CD4-positive, alpha-beta T cell (primary cell): ENCODE results near the gene RPS19. TPM values are rescaled to one million over a fixed set of nuclear protein-coding genes. Genes with fewer than 3 reads are reported as not detected.

Experiments used
- ATAC-seq: fragments of 200-7000 bp; cut with Tn5 transposase; one replicate; pipeline ENCODE4 v1.10.0; 2022; ENCODE audit warnings: mild to moderate bottlenecking; ENCODE audit not compliant: poor library complexity
- CTCF ChIA-PET: fragments of 350-600 bp; sonication (Branson Sonifier 250); formaldehyde crosslinking; loops from one replicate; lab custom pipeline; 2021; ENCODE audit warnings: antibody characterized with exemption, inconsistent platforms; lab: Charles Lee
- POLR2A ChIA-PET: fragments of 350-600 bp; sonication (Branson Sonifier 250); formaldehyde crosslinking; loops from one replicate; lab custom pipeline; 2021; ENCODE audit warnings: antibody characterized with exemption, inconsistent platforms; lab: Charles Lee
- DNase-seq, 14 experiments: peaks; one replicate each; pipeline ENCODE4 v3.0.0-alpha.2; 2013 to 2020; ENCODE audit warnings: mixed read lengths in 2 of 14
- H3K27ac ChIP-seq, 2 donors: one replicate each; pipeline versions ENCODE4 v1.5.1 to v1.7.0; 2013; ENCODE audit warnings: low read length in 2 of 2, low read depth in 1 of 2, mild to moderate bottlenecking in 1 of 2
- H3K27me3 ChIP-seq, 2 experiments: 1 replicate in 1 of 2; 2 replicates in 1 of 2; pipeline versions ENCODE4 v1.6.1 to v1.7.0; 2013; ENCODE audit warnings: low read length in 2 of 2, control low read depth in 1 of 2, mild to moderate bottlenecking in 1 of 2, moderate library complexity in 1 of 2; ENCODE audit not compliant: insufficient read depth in 2 of 2, control insufficient read depth in 1 of 2
- H3K36me3 ChIP-seq: one replicate; pipeline ENCODE4 v1.6.1; 2013; ENCODE audit warnings: low read length, control low read depth; ENCODE audit not compliant: insufficient read depth
- H3K4me1 ChIP-seq: one replicate; pipeline ENCODE4 v1.6.1; 2013; ENCODE audit warnings: low read length, control low read depth; ENCODE audit not compliant: insufficient read depth
- H3K4me3 ChIP-seq: one replicate; pipeline ENCODE4 v1.5.1; 2013; ENCODE audit warnings: mild to moderate bottlenecking, low read length, moderate library complexity
- H3K9me3 ChIP-seq, 2 experiments: 1 replicate in 1 of 2; 2 replicates in 1 of 2; pipeline versions ENCODE4 v1.6.1 to v1.7.0; 2013; ENCODE audit warnings: low read length in 2 of 2, mild to moderate bottlenecking in 2 of 2, control low read depth in 1 of 2, moderate library complexity in 1 of 2; ENCODE audit not compliant: control insufficient read depth in 1 of 2, insufficient read depth in 1 of 2
- H3K27ac Mint-ChIP-seq: one replicate; pipeline ENCODE4 v1.8.0; 2020; ENCODE audit warnings: mixed read lengths
- H3K27me3 Mint-ChIP-seq: one replicate; pipeline ENCODE4 v1.8.0; 2021; ENCODE audit warnings: mixed read lengths
- H3K36me3 Mint-ChIP-seq: one replicate; pipeline ENCODE4 v1.8.0; 2021; ENCODE audit warnings: low read depth, mixed read lengths
- H3K4me1 Mint-ChIP-seq: one replicate; pipeline ENCODE4 v1.8.0; 2021; ENCODE audit warnings: low read depth, mixed read lengths
- H3K4me3 Mint-ChIP-seq: one replicate; pipeline ENCODE4 v1.8.0; 2020; ENCODE audit warnings: mild to moderate bottlenecking, mixed read lengths
- H3K9me3 Mint-ChIP-seq: one replicate; pipeline ENCODE4 v1.8.0; 2020; ENCODE audit warnings: mixed read lengths
- intact Hi-C, 2 experiments: fragments of 100-400 bp; cut with DNase I in 1 of 2; cut with micrococcal nuclease in 1 of 2; formaldehyde crosslinking; loops; one replicate each; pipeline versions ENCODE4 v1.15.1 to v1.9.0; 2023 to 2025; cut with DNase I, micrococcal nuclease
- total RNA-seq, 174 experiments: library from RNA in 2 of 174; stranded (reverse) in 2 of 174; gene quantifications; one replicate each; pipeline ENCODE4 v1.2.3 and lab custom pipeline; 2021 to 2026
- TF ChIP-seq, protein P1 (sequence below): fragments of 200-600 bp; IDR thresholded peaks from one replicate; pipeline ENCODE4 v1.8.0; 2022; ENCODE audit warnings: antibody characterized with exemption, mild to moderate bottlenecking

The RPS19 gene
- total RNA-seq, 2 experiments from 2014 or later: 3,668 to 3,697 TPM

DNA sequence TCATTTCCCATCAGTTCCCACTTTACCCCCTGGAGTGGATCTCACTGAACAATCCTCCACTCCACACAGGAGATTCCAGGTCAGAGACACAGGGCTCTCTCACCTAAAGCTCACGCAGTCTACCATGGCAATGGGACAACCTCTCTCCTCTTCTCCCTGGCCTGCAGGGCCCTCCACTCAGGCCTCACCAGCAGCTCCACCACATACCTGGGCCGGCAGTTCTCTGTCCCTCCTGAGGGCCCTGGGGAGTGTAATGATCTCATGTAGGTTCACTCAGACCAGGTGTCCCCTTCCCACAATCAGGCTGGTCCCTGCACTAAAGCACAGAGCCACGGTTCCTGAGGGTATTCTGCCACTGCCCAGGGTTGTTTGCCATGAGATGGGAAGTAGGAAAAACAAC lies 48.1 kb upstream of the RPS19 start:
- Histone ChIP-seq H3K4me3 (no peak overlapping the region), H3K4me1 (peaks cover 12% of the 10 kb centered on the region), H3K9me3 (no peaks in the 10 kb centered on the region), H3K27ac (no peak overlapping the region), H3K27me3 (peaks cover 4 to 16% of the 10 kb centered on the region in 2 experiments), H3K36me3 (no peaks in the 10 kb centered on the region)
- intact Hi-C loops: no loop called here
- no peak for ATAC-seq
- Mint-ChIP-seq H3K27ac (no peak overlapping the region), H3K4me1 (peaks cover 12% of the 10 kb centered on the region), H3K9me3 (no peaks in the 10 kb centered on the region), H3K36me3 (no peaks in the 10 kb centered on the region), H3K4me3 (no peak overlapping the region), H3K27me3 (peaks cover 14% of the 10 kb centered on the region)
- TF ChIP-seq, protein P1, sequence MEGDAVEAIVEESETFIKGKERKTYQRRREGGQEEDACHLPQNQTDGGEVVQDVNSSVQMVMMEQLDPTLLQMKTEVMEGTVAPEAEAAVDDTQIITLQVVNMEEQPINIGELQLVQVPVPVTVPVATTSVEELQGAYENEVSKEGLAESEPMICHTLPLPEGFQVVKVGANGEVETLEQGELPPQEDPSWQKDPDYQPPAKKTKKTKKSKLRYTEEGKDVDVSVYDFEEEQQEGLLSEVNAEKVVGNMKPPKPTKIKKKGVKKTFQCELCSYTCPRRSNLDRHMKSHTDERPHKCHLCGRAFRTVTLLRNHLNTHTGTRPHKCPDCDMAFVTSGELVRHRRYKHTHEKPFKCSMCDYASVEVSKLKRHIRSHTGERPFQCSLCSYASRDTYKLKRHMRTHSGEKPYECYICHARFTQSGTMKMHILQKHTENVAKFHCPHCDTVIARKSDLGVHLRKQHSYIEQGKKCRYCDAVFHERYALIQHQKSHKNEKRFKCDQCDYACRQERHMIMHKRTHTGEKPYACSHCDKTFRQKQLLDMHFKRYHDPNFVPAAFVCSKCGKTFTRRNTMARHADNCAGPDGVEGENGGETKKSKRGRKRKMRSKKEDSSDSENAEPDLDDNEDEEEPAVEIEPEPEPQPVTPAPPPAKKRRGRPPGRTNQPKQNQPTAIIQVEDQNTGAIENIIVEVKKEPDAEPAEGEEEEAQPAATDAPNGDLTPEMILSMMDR: no peak
- DNase-seq: no peak
- CTCF ChIA-PET: no interaction called here
- POLR2A ChIA-PET: no interaction called here

DNA sequence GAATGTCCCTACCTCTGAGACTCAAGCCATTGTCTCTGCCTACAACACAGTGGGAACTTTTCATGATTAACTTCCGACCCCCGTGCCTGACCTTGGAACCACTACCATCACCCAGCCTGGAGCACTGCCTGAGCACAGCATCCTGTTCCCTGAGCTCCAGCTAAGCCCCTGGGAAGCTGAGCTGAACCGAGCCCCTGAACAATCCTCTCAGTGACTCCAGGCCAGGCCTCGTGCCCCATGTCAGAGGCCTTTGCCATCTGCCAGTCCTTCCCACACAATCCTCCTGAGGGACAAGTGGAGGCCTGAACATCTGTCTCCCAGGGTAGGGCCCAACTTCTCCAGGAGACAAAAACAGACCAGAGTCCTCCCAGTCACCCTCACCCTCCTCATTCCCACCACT lies 46.1 kb upstream of the RPS19 start:
- Mint-ChIP-seq H3K4me1 (peaks cover 12% of the 10 kb centered on the region), H3K27me3 (peaks cover 5% of the 10 kb centered on the region), H3K4me3 (no peak overlapping the region), H3K27ac (no peak overlapping the region), H3K9me3 (no peaks in the 10 kb centered on the region), H3K36me3 (no peaks in the 10 kb centered on the region)
- ChIA-PET POLR2A (no interaction called here), CTCF (no interaction called here)
- intact Hi-C loops: no loop called here
- H3K4me1 ChIP-seq: peaks cover 12% of the 10 kb centered on the region
- no peaks in the 10 kb centered on the region for H3K9me3 ChIP-seq
- no peak overlapping the region for H3K27ac ChIP-seq
- DNase-seq: no peak
- no peak for ATAC-seq
- H3K27me3 ChIP-seq: peaks cover under 1 to 16% of the 10 kb centered on the region in 2 experiments
- no peak overlapping the region for H3K4me3 ChIP-seq
- TF ChIP-seq, protein P1: no peak
- no peaks in the 10 kb centered on the region for H3K36me3 ChIP-seq

DNA sequence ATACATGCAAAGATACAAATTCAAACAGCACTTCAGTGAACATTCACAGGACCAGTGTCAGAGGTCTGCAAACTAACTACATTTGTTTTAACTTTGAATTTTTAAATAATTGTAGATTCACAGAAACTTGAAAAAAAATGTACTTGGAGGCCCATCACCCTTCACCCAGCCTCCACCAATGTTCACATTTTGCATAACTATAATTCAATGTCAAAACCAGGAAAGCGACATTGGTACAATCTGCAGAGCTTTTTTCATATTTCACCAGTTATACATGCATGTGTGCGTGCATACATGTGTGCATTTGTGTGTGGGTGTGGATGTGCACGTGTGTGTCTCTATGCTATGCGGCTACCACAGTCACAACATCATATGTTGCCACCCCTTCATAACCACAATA lies 44.8 kb upstream of the RPS19 start:
- TF ChIP-seq, protein P1: no peak
- H3K4me1 ChIP-seq: peaks cover 10% of the 10 kb centered on the region
- H3K4me3 Mint-ChIP-seq: no peak overlapping the region
- DNase-seq (no peak), ATAC-seq (no peak)
- no peaks in the 10 kb centered on the region for H3K36me3 Mint-ChIP-seq
- H3K9me3 Mint-ChIP-seq: no peaks in the 10 kb centered on the region
- H3K9me3 ChIP-seq: no peaks in the 10 kb centered on the region
- H3K4me3 ChIP-seq: no peak overlapping the region
- peaks cover 12% of the 10 kb centered on the region for H3K4me1 Mint-ChIP-seq
- peaks cover 0 to 4% of the 10 kb centered on the region in 2 experiments for H3K27me3 ChIP-seq
- H3K27me3 Mint-ChIP-seq: peaks cover 5% of the 10 kb centered on the region
- CTCF ChIA-PET: no interaction called here
- POLR2A ChIA-PET: no interaction called here
- intact Hi-C loops: no loop called here
- no peak overlapping the region for H3K27ac Mint-ChIP-seq
- H3K27ac ChIP-seq: no peak overlapping the region
- H3K36me3 ChIP-seq: no peaks in the 10 kb centered on the region
